GM08714 (cell line): ENCODE measurements around the gene UFM1.

Experiments
- H3K4me3 ChIP-seq: fragments of 200-500 bp; sonication (Bioruptor generic); 2 replicates; pipeline ENCODE4 v1.5.1; 2014; ENCODE audit warnings: mild to moderate bottlenecking, low read length, inconsistent platforms
- ZNF274 ChIP-seq: IDR thresholded peaks from 2 replicates; pipeline ENCODE4 v1.6.1; 2012; ENCODE audit warnings: mild to moderate bottlenecking, low read depth, low read length

The UFM1 gene

GRCh38 chr13:38385153-38385891 is 35.7 kb downstream of the UFM1 start:
- H3K4me3 ChIP-seq = no peak overlapping the region
- TF ChIP-seq ZNF274 = no peak

DNA sequence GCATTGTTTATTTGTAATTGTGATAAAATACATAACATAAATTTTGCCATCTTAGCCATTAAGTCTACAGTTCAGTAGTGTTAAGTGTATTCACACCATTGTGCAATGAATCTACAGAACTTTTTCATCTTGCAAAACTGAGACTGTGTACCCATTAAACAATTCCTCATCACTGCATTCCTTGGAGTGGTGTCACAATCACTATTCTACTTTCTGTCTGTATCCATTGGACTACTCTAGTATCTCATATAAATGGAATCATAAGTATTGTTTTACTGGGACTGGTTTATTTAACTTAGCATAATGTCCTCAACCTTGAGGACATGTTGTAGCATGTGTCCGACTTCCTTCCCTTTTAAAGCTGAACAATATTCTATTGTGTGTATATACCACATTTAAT is 36.8 kb downstream of the UFM1 start:
- no peak for TF ChIP-seq ZNF274
- no peak overlapping the region for H3K4me3 ChIP-seq

DNA sequence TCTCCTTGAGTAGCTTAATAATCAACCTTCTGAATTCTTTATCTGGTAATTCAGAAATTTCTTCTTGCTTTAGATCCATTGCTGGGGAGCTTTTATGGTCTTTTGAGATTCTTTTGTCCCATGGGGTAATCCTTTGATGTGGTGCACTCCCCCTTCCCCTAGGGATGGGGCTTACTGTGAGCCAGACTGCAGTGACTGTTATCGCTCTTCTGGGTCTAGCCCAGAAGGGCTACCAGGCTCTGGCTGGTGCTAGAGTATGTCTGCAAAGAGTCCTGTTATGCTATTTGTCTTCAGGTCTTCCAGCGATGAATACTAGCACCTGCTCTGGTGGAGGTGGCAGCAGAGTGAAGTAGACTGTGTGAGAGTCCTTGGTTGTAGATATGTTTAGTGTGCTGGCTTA is 41.7 kb downstream of the UFM1 start:
- TF ChIP-seq ZNF274 = no peak
- H3K4me3 ChIP-seq = no peak overlapping the region

DNA sequence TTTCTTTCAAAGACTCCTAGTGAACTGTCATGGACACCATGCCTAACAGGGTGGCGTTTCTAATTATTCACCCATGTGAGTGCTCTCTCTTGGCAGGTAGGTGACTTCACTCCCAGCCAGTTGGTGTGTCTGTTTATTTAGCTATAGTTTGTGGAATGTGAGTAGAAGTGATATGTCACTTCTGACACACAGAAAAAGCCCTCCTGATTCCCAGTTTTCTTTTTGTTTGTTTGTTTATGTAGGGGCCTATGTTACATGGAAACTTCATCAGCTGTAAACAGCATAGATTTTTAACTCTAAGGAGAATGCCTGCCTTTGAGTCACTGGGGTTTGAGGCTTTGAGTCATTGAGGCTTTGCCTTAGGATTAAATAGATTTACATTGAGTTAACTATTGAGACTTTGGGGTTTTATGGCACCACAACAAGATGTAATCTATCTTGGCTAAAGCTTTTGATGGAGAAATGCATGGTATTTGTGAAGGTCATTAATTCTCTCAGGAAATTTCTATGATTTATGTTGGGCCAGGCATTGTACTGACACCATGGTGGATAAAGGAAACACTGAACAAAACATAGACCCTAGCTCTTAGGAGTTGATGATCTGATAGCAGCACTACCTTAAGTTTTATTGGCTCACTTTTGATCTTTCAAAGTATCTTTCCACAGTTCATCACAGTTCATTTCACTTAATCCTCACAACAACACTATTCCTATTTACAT is 45.3 kb downstream of the UFM1 start:
- TF ChIP-seq ZNF274 = no peak

GRCh38 chr13:38395497-38395788 is 45.8 kb downstream of the UFM1 start:
- no peak overlapping the region for H3K4me3 ChIP-seq
- TF ChIP-seq ZNF274 = no peak

More for the DNA sequence above, 45.3 kb downstream of the UFM1 start:
- H3K4me3 ChIP-seq = no peak overlapping the region

DNA sequence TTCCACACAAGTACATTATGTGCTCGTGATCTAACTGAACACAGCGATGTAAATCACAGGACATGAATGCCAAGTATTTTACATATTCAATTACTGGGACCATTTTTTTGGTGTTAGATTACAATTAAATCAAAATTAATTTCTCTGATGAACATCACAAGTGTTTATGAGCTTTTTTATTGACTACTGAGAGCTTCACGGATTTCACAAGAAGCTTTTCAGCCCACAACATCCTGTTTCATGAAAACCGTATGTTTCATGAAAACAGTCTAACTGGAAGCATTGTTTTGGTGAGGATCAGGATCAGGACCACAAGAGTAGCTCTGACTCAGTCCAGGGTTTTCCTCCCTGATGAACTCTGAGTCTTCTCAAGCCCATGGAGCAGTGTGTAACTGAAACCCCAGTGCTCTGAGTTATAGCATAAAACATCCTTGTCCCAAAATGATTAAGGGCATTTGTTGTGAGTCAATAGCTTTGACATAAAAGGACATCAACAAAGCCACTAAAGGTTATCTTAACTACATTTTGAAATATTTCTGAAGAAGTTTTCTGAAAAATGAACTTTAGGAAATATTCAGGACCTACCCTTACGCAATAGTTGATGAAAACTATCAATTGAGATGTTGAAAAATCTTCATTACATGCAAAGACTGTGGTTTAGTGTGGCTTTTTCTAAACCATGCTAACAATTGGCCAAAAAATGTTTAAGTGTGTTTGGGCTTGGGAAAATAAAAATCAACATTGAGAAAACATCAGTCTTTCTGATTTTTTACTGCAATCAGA is 49.3 kb downstream of the UFM1 start:
- no peak overlapping the region for H3K4me3 ChIP-seq
- TF ChIP-seq ZNF274 = no peak

GRCh38 chr13:38399535-38399934 is 49.9 kb downstream of the UFM1 start:
- H3K4me3 ChIP-seq = no peak overlapping the region
- no peak for TF ChIP-seq ZNF274

DNA sequence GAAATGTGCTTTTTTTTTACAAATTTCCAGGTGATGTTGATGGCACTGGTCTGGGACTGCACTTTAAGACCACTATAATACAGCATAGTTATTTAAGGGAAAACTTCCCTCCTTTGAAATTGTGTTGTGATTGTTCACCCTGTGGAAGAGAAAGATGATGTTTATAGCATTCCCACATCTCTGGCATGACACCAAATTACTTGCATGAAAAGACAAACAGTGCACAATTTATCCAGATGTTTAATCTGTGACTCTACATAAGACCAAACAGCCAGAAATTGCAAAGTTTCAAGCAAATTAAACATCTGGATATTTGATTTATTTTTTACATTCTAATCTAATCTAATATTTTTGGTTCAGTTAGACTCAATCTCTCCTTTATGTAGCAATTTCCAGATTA is 51.6 kb downstream of the UFM1 start:
- no peak overlapping the region for H3K4me3 ChIP-seq
- TF ChIP-seq ZNF274 = no peak

DNA sequence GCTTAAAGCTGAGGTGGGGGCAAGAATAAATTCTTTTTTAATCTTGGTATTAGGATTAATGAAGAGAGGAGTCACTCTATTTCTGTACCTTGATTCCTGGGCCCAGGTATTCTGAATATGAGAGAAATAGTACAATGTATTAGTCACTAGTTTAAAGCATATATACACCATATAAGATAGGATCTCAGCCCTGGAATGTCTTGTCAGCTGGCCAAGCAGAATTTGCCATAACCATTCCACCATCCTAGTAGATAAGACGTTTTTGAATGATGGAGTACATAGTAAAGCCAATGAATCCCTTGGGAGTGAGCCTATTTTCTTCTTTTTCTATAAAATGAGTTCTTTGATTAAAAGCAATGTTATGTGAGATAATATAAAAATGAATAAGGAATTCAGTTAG is 55.6 kb downstream of the UFM1 start:
- TF ChIP-seq ZNF274 = no peak
- H3K4me3 ChIP-seq = no peak overlapping the region

DNA sequence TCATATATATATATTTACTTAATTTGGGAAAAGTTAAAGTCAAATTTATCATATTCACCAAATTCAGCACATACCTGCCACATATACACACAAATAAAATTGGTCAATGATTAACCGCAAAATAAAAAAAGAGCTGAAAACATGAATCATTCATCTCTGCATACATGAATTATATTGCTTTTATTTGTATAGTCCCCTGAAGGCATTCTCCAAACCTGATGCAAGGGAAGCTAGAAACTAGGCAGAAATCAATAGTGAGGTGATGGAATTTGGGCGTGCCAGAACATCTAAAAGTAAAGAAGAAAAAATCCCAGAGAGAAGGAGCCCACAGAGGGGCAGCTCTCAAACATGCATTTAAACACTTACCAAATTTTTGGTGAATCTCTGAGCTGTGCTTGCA is 60.1 kb downstream of the UFM1 start:
- H3K4me3 ChIP-seq = no peak overlapping the region
- no peak for TF ChIP-seq ZNF274

DNA sequence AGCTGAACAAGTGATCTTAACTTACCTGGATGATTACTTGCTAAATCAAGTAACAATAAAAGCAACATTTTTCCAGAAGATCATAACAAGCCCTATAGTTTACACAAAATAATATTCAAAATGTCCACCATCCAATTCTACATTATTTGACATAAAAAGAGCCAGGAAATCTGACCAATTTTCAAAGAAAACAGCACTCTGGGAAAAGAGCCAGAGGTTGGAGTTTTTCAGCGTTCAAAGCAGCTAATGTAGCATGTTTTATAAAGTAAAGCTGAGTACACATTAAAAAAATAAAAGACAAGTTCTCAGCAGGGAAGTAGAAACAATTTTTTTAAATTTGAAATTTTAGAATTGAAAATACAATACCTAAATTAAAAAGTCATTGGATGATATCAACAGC is 62.6 kb downstream of the UFM1 start:
- no peak overlapping the region for H3K4me3 ChIP-seq
- no peak for TF ChIP-seq ZNF274
